ENCODE measurements around the gene GLYAT.

GLYAT gene

DNA sequence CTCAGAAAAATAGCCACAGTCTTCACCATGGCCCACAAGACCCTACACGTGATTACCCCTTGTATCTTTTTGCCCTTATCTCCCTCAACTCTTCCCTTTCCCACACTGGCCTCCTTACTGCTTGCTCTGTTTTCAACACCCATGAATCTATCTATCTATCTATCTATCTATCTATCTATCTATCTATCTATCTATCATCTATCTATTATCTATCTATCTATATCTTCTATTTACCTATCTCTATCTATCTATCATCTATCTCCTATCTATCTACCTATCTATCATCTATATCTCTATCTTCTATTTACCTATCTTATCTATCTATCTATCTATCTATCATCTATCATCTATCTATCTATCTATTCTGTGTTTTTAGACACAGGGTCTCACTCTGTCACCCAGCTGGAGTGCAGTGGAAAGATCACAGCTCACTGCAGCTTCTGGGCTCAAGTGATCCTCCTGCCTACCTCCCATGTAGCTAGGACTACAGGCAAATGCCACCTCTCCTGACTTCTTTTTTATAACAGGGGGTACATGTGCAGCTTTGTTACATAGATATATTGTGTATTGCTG is 55.1 kb downstream of the GLYAT start:
- no peak for DNase-seq

DNA sequence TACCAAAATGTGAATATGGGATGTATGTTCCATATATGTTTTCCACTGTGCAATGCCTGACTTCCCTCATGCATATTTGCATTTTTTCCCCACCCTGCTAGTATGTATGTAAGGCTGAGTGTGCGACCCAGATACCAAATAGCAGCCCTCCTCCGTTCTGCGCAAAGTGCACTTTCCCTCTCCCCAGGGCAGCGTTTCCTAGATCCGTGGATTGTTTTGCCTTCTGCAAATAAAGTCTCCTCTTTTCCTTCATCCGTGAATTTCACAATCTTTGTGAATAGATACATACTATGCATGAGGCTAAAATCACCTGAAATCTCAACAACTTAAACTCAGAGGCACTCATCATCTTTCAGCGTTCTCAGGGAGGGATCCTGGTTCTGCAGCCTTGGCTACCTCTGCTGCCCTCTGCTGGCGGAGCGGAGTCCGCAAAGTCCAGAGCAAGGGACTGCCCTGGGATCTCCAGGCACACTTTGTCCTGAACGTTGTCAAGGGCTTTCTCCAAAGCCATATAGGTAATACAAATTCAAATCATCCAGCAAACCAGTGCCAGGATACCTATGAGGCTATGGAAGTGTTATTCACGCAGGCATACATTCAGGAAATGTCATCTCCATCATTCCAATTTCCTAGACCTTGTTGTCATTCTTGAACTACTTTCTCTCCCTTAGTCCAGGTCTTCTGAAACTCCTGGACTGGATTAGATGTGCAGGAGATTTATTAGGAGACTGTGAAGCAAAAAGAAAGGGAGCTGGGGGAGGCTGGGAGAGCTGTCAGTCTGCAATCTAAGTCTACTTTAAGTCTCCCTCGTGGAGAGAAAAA is 56.2 kb downstream of the GLYAT start:
- DNase-seq = peak; percentile 69

DNA sequence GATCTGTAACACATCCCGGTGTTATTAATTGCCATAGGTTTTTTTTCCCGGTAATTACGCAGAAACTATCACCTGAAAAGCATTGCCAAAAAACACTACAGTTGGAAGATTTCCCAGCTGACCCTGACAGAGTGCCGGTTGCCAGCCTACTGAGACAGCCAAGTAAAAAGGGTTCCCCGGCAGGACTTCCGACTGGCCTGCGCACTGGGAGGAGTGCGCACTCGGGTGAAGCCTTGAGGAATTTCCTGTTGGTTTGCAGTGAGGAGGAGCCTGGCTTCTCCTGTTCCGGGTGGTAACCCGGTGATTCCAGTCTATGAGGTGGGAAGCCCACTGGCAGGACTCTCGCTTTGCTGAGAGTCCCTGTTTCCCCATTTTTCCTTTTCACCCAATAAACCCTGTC is 57.1 kb downstream of the GLYAT start:
- no peak for DNase-seq

- DNase-seq = no peak
Observed at GRCh38 chr11:58671983-58672633, 59.6 kb downstream of the GLYAT start.

DNA sequence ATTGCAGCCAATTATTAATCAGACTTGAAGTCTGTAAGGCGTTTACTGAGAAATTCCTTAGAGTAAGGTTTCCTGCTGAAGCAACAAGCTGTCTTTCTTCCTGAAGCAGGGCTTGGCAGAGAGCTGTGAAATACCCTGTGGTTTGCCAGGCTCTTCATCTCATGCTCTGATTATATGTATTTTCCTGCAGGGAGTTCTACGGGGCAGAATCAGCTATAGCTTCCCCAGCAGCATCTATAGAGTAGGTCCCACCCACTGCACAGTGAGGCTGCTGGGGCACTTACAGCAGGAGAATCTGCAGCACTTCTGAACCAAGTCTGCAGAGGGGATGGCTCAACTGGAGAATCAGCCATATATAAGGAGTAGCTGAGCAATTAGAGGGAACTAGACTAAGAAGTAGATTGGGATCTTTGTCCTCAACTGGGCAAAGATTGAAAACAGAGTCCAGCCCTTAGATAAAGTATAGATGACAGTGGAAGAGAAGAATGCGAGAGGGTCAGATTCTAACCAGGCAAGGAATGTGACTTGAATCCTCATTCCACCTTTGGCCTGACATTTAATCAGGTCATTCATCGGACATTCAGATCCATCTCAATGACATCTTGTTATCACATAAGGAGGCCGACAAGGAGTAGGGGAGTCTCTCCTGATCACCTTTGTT is 71.7 kb downstream of the GLYAT start:
- peak; percentile 23 for DNase-seq

- no peak for DNase-seq
Observed at GRCh38 chr11:58659404-58659803, 72.3 kb downstream of the GLYAT start.

Measured in femur (tissue), 1 donor.